Stimulated activated CD4-positive, alpha-beta T cell treated with anti-CD3 and anti-CD28 coated beads, Interleukin-2, amount 100 ng/mL, for 24 hours (primary cell): ENCODE data around the gene CLEC17A.
"Not testable (repeated sequence)": the region's sequence is repeated elsewhere in the genome, so short reads cannot be mapped to it uniquely, and the experiment has no call there.

ENCODE experiments used
- DNase-seq, 2 donors: peaks; one replicate each; pipeline ENCODE4 v3.0.0-alpha.2; 2020

The CLEC17A gene

DNA sequence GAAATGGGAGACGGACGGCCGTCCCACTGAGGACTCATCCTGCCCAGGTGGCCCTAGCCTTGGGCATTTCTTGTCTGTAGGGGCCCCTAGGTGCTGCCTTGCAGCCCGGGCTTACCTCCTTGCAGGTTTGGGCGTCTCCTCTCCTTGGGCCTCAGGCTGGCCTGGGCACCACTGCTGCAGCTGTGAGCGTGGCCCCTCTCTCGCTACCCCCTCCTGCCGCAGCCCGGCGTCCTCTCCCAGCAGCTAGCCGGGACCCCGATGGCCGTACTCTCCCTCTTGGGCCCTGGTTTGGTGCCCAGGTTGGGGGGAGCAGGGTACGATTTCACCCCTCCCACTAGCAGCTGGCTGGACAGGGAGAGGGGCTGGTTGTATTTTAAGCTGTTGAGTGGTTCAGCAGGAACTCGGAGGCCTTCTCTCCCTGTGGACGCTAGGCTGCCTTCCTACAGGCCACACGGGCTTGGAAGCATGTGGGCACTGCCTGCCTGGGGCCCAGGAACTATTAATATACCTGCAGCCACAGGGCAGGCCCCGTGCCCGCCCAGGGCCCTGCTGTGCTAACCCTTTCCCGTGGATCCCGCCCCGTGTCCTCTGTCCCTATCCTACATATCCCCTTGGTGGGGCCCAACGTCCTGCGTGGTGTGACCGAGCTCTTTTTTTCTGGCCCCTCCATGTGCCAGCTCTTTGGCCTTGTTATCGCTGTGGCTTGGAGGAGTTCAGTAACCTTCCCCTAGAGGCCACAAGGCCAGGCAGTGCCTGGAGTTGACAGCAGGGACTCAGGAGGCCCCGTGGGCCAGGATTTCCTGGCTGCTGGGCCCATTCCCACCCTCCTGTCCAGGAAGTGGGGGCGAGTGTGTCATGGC is 22.7 kb upstream of the CLEC17A start:
- DNase-seq = no peak

DNA sequence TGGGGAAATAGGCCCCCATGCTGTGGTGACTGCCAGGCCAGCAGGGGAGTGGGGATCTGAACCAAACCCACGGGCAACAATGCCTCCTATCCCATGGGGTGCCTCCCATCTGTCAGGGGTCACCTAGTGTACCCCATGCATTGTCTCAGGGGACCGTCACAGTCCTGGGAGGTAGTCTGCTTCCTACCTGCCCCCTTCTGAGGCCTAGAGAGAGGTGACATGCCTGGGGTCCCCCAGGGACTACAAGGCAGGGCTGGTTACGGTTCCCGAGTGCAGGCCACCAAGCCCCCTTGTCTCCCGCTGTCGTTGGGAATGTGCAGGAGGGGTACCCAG is 22.1 kb upstream of the CLEC17A start:
- DNase-seq = no peak

DNA sequence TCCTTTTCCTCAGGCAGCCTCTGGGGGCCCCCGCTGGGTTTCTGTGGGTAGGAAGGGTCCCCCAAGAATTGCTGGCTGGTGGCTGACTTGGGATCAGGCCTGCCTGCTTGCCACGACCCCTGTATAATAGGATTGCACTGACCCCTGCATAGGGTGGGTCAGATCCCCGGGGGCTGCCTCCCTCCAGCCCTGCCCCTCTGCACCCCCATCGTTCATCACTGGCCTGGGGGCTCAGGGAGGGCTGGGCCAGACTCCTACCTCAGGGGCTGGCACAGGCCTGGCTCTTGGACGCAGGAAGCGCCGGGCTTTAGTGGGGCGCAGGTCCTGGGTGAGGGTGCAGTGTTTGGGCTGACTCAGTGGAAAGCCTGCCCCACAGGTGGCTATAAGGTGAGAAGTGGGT is 21.6 kb upstream of the CLEC17A start:
- no peak for DNase-seq

GRCh38 chr19:14561847-14562351 is 21.0 kb upstream of the CLEC17A start:
- no peak for DNase-seq

GRCh38 chr19:14562660-14563589 is 20.0 kb upstream of the CLEC17A start:
- no peak for DNase-seq

- DNase-seq = no peak
Observed at GRCh38 chr19:14563590-14563926, 19.3 kb upstream of the CLEC17A start.

GRCh38 chr19:14563989-14564651 is 18.8 kb upstream of the CLEC17A start:
- peak; percentile 43 to 75 for DNase-seq

DNA sequence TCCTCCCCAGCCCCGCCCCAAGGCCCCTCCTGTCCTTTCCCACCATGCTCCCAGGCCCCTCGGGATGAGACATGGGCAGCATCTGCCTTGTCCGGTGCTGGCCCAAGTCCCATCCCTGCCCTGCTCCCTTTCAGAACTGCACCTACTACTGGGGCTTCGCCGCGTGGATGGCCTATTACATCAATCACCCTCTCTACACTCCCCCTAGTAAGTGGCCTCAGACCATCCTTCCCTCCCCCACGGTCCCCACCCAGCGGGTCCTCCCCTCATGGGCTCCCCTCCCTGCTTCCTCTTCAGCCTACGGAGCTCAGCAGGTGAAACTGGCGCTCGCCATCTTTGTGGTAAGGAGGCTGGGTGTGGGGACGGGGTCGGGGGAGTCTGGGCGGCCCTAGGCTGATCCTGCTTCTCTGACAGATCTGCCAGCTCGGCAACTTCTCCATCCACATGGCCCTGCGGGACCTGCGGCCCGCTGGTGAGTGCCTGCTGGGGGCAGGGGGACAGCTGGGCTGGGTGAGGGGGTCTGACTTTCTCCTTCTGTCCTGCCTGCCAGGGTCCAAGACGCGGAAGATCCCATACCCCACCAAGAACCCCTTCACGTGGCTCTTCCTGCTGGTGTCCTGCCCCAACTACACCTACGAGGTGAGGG is 18.1 kb upstream of the CLEC17A start:
- not testable (repeated sequence) for DNase-seq

GRCh38 chr19:14565298-14565679 is 17.6 kb upstream of the CLEC17A start:
- no peak for DNase-seq

- no peak for DNase-seq
Observed at GRCh38 chr19:14565765-14566711, 16.8 kb upstream of the CLEC17A start.

- DNase-seq = no peak
Observed at GRCh38 chr19:14566712-14567077, 16.2 kb upstream of the CLEC17A start.

GRCh38 chr19:14567079-14567478 is 15.8 kb upstream of the CLEC17A start:
- DNase-seq = no peak

- no peak for DNase-seq
Observed at GRCh38 chr19:14570864-14571527, 11.9 kb upstream of the CLEC17A start.

- peak; percentile 90 for DNase-seq
Observed at GRCh38 chr19:14571695-14572490, 11.0 kb upstream of the CLEC17A start, which contains the start of gene NDUFB7. NDUFB7 (minus strand) TSS chr19:14572066; CDS start chr19:14572000, 66 bp downstream.

DNA sequence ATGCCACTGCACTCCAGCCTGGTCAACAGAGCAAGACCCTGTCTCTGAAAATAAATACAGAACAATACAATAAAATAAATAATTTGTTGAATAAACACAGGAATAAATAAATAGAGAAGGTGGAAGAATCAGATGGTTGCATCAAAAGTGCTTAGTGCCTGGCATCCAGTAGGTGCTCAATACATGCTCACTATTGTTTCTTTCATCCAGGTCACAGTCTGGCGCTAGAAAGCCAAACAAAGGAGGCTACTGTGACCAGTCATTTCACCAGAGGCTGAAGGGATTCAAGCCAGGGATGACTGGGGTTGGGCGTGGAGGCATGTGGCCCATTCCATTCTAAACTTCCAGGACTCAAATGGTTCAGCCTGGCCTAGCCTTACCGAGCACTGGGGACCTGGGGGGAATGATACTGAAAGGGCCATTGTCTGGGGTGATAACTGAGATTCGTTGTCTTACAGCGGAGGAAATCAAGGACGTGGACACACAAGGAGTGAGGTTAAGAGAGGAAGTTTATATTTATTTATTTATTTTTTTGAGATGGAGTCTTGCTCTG is 7.4 kb upstream of the CLEC17A start:
- no peak for DNase-seq

- DNase-seq = no peak
Observed at GRCh38 chr19:14576363-14576762, 6.5 kb upstream of the CLEC17A start.

- no peak for DNase-seq
Observed at GRCh38 chr19:14577264-14577663, 5.6 kb upstream of the CLEC17A start.

DNA sequence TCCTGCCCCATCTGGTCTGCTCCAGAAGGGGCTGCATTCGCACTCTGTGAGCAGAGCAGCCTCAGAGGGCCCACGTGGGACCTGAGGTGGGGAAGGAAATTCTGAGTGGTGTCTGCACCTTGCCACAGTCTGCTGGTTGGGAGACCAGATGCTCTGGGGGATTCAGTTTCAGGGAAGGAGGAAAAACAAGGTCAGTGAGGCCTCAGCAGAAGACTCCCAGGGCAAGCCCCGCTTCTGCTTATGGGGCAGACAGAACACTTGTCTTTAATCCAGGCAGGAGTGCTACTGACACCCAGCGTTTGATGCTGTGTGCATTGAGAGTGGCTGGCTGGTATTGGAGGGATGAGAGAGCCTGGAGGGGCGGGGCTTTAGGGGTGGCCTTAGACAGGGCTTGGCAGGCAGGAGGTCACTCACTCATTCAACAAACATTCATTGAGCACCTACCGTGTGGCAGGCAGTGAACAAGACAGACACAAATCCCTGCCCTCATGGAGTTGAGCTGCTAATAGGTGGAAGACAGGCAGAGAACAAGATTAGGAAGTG is 4.9 kb upstream of the CLEC17A start:
- DNase-seq = no peak

DNA sequence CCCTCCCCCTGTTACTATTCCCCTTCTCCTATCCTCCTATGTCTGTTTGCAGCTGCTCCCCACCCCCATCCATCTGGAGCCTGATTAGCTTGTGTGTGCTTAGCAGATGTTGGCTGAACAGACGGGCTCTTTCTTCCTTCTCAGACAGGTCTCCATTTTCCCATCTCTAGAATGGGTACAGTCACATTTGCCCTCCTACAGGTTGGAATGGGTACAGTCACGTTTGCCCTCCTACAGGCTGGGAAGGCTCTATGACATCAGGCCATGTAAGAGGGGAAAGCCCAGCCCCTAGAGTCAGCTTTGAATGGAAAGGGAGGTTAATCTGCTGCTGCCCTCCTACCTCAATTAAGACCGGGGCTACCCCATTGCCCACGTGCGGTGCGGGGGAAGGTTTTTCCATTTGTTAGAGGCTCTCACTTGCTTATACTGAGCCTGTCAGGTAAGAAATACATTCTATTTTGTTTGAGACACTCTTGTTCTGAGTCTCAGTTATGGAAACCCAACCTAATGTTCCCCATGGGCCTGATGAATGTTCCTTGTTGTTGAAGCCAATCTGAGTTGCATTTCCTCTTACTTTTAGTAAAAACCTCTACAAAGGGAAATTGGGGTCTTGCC is 2.2 kb upstream of the CLEC17A start:
- DNase-seq = peak; percentile 72 to 79
